ENCODE measurements around the gene ASIC3.

- no peak for TF ChIP-seq CTCF (optimal IDR thresholded peaks at IDR 0.05 in 1 of 3, IDR thresholded peaks at IDR 0.05 in 1 of 3, conservative IDR thresholded peaks at IDR 0.05 in 1 of 3; ENCODE audit: extremely low read depth in 1 of 3, insufficient read depth in 2 of 3, low read length in 3 of 3)
- no peak for TF ChIP-seq EZH2 (IDR thresholded peaks at IDR 0.05; ENCODE audit: low read length)
Measured at GRCh38 chr7:151011097-151011409, 37.3 kb upstream of the ASIC3 start.
